SK-N-SH (cell line): Measurements from ENCODE around the gene DENND2C. TPM values are rescaled to one million over a fixed set of nuclear protein-coding genes. Genes with fewer than 3 reads are reported as not detected.

Experiments
- CTCF ChIA-PET: fragments of 300-600, 350-600 bp; formaldehyde crosslinking; extraction: SDS; loops from one replicate; lab custom pipeline; 2021; lab: Yijun Ruan, JAX
- POLR2A ChIA-PET: fragments of 350-600 bp; sonication (Branson Sonifier 250); formaldehyde crosslinking; extraction: SDS; loops from one replicate; lab custom pipeline; 2020; ENCODE audit warnings: antibody characterized with exemption, inconsistent platforms; lab: Yijun Ruan, JAX
- DNase-seq: peaks from one replicate; pipeline ENCODE4 v3.0.0; 2012
- H2AFZ ChIP-seq: fragments of 200-600 bp; sonication (generic); 2 replicates; pipeline ENCODE4 v1.8.1; 2016; ENCODE audit warnings: antibody characterized with exemption, mild to moderate bottlenecking, low read depth
- H3F3A ChIP-seq: fragments of 200-600 bp; sonication (generic); replicated peaks from 2 replicates; pipeline ENCODE3; 2016; ENCODE audit warnings: antibody characterized with exemption, mild to moderate bottlenecking; ENCODE audit not compliant: insufficient read depth
- H3K27ac ChIP-seq, 2 experiments: fragments of 200-500 bp in 1 of 2; fragments of 200-600 bp in 1 of 2; sonication (Bioruptor generic) in 1 of 2; sonication (generic), shearing (Covaris generic) in 1 of 2; 2 replicates each; pipeline versions ENCODE4 v1.5.1 to v1.6.1; 2014 to 2016; ENCODE audit warnings: low read depth in 2 of 2, inconsistent platforms in 1 of 2, low read length in 1 of 2, mild to moderate bottlenecking in 1 of 2, mixed read lengths in 1 of 2
- H3K27me3 ChIP-seq: fragments of 200-600 bp; sonication (generic), shearing (Covaris generic); 2 replicates; pipeline ENCODE4 v1.6.1; 2016; ENCODE audit warnings: mixed run types; ENCODE audit not compliant: insufficient read depth
- H3K36me3 ChIP-seq, 2 experiments: fragments of 200-500 bp in 1 of 2; fragments of 200-600 bp in 1 of 2; sonication (Bioruptor generic) in 1 of 2; sonication (generic) in 1 of 2; replicated peaks in 1 of 2; 2 replicates each; pipeline versions ENCODE3 to v1.5.1; 2014 to 2016; ENCODE audit warnings: low read length in 1 of 2, mild to moderate bottlenecking in 1 of 2; ENCODE audit not compliant: insufficient read depth in 2 of 2, control insufficient read depth in 1 of 2
- H3K4me1 ChIP-seq, 2 experiments: fragments of 200-500 bp in 1 of 2; fragments of 200-600 bp in 1 of 2; sonication (Bioruptor generic) in 1 of 2; sonication (generic), shearing (Covaris generic) in 1 of 2; 2 replicates each; pipeline versions ENCODE4 v1.5.1 to v1.6.1; 2014 to 2016; ENCODE audit warnings: low read depth in 1 of 2, low read length in 1 of 2, mixed run types in 1 of 2; ENCODE audit not compliant: insufficient read depth in 2 of 2, control insufficient read depth in 1 of 2
- H3K4me2 ChIP-seq: fragments of 200-600 bp; sonication (generic), shearing (Covaris generic); 2 replicates; pipeline ENCODE4 v1.6.1; 2017; ENCODE audit warnings: mixed run types
- H3K4me3 ChIP-seq, 2 experiments: fragments of 200-500 bp in 1 of 2; fragments of 200-600 bp in 1 of 2; sonication (Bioruptor generic) in 1 of 2; sonication (generic), shearing (Covaris generic) in 1 of 2; 2 replicates each; pipeline versions ENCODE4 v1.5.1 to v1.8.1; 2014 to 2016; ENCODE audit warnings: low read depth in 2 of 2, inconsistent platforms in 1 of 2, low read length in 1 of 2, mild to moderate bottlenecking in 1 of 2, mixed read lengths in 1 of 2, moderate library complexity in 1 of 2
- H3K79me2 ChIP-seq: fragments of 200-600 bp; sonication (generic); 2 replicates; pipeline ENCODE4 v1.8.1; 2017; ENCODE audit warnings: mild to moderate bottlenecking; ENCODE audit not compliant: insufficient read depth
- H3K9ac ChIP-seq: fragments of 200-600 bp; sonication (generic); 2 replicates; pipeline ENCODE4 v1.6.1; 2017; ENCODE audit warnings: mixed run types
- H3K9me2 ChIP-seq: fragments of 200-600 bp; sonication (generic); 2 replicates; pipeline ENCODE4 v1.6.1; 2017; ENCODE audit warnings: mixed run types
- H3K9me3 ChIP-seq: fragments of 200-600 bp; sonication (generic); 2 replicates; pipeline ENCODE4 v1.6.1; 2017; ENCODE audit warnings: mixed run types, mild to moderate bottlenecking, moderate library complexity
- H4K20me1 ChIP-seq: fragments of 200-600 bp; sonication (generic); 2 replicates; pipeline ENCODE4 v1.6.1; 2017; ENCODE audit warnings: mild to moderate bottlenecking, mixed run types; ENCODE audit not compliant: insufficient read depth
- CHD2 ChIP-seq: fragments of 150-350 bp; IDR thresholded peaks from 2 replicates; pipeline ENCODE4 v1.6.1; 2018; ENCODE audit warnings: low read length; ENCODE audit not compliant: partially characterized antibody
- ELF1 ChIP-seq: IDR thresholded peaks from 2 replicates; pipeline ENCODE4 v1.4.0; 2012
- EP300 ChIP-seq, 2 experiments: IDR thresholded peaks; 2 replicates each; pipeline versions ENCODE4 v1.4.0 to v1.6.1; 2012; ENCODE audit warnings: borderline replicate concordance in 1 of 2, low read depth in 1 of 2, low read length in 1 of 2
- FOSL2 ChIP-seq: IDR thresholded peaks from 2 replicates; pipeline ENCODE4 v1.4.0; 2012; ENCODE audit warnings: low read depth, mild to moderate bottlenecking, moderate library complexity, borderline replicate concordance
- GATA2 ChIP-seq: sonication (generic); formaldehyde crosslinking; IDR thresholded peaks from 2 replicates; pipeline ENCODE4 v1.5.0; 2020; ENCODE audit warnings: mild to moderate bottlenecking, missing genetic modification reagents
- JUND ChIP-seq: IDR thresholded peaks from 2 replicates; pipeline ENCODE4 v1.4.0; 2012
- MAX ChIP-seq: IDR thresholded peaks from 2 replicates; pipeline ENCODE4 v1.4.0; 2012; ENCODE audit warnings: low read depth
- MXI1 ChIP-seq: IDR thresholded peaks from 2 replicates; pipeline ENCODE4 v1.6.1; 2012; ENCODE audit warnings: mild to moderate bottlenecking, low read depth, low read length, improper control_type of control experiment
- POLR2AphosphoS5 ChIP-seq: IDR thresholded peaks from 2 replicates; pipeline ENCODE4 v1.6.1; 2012; ENCODE audit warnings: low read depth, low read length
- RAD21 ChIP-seq: IDR thresholded peaks from 2 replicates; pipeline ENCODE4 v1.6.1; 2012; ENCODE audit warnings: mild to moderate bottlenecking, low read length
- SMC3 ChIP-seq: IDR thresholded peaks from 2 replicates; pipeline ENCODE4 v1.6.1; 2012; ENCODE audit warnings: low read depth, low read length, improper control_type of control experiment
- TAF1 ChIP-seq: IDR thresholded peaks from 2 replicates; pipeline ENCODE4 v1.6.1; 2012; ENCODE audit warnings: low read depth, mild to moderate bottlenecking, low read length, moderate library complexity, borderline replicate concordance
- TCF12 ChIP-seq: IDR thresholded peaks from 2 replicates; pipeline ENCODE4 v1.4.0; 2012
- WGBS: methylation state at CpG from one replicate; pipeline ENCODE4 v1.1.6; 2017; ENCODE audit warnings: low lambda C conversion rate; 5-methylcytosine and 5-hydroxymethylcytosine counted together
- polyA plus RNA-seq, 3 experiments: library from polyadenylated mRNA; depleted of rRNA; stranded (reverse); fragments of >200 nt; gene quantifications; 2 replicates each; pipeline ENCODE4 v1.2.3, GENCODE V29; 2012
- TF ChIP-seq, protein P1 (sequence below): IDR thresholded peaks from 2 replicates; pipeline ENCODE4; 2012
- TF ChIP-seq, protein P2 (sequence below): fragments of 150-350 bp; IDR thresholded peaks from 2 replicates; pipeline ENCODE4 v1.6.1; 2016; ENCODE audit warnings: mild to moderate bottlenecking, low read depth, low read length
- TF ChIP-seq, protein P3 (sequence below): IDR thresholded peaks from 2 replicates; pipeline ENCODE4 v1.4.0; 2012; ENCODE audit warnings: low read depth, borderline replicate concordance

The DENND2C gene
- polyA plus RNA-seq, 1 of the 3 experiments (the other 2 are of a cell fraction): 0.03 TPM

- Histone ChIP-seq H3K9me2 (no peaks in the 10 kb centered on the region; the same call in 1 of the 2 replicates), H3K27me3 (no peaks in the 10 kb centered on the region), H3K4me2 (no peak overlapping the region), H3K27ac (no peak overlapping the region), H3K79me2 (no peaks in the 10 kb centered on the region), H3K36me3 (no peaks in the 10 kb centered on the region), H3K9ac (no peak overlapping the region), H4K20me1 (no peaks in the 10 kb centered on the region), H3F3A (no peaks in the 10 kb centered on the region), H3K4me3 (no peak overlapping the region), H3K4me1 (no peaks in the 10 kb centered on the region), H2AFZ (no peak overlapping the region), H3K9me3 (no peaks in the 10 kb centered on the region)
- ChIA-PET POLR2A (no interaction called here), CTCF (no interaction called here)
- WGBS: 42% methylated on average over 2 of the region's 2 CpGs
- DNase-seq: no peak
- TF ChIP-seq JUND: no peak
- no peak for TF ChIP-seq RAD21
- TF ChIP-seq ELF1: no peak
- TF ChIP-seq GATA2 (CRISPR knock-in tag): no peak
- TF ChIP-seq, protein P1, sequence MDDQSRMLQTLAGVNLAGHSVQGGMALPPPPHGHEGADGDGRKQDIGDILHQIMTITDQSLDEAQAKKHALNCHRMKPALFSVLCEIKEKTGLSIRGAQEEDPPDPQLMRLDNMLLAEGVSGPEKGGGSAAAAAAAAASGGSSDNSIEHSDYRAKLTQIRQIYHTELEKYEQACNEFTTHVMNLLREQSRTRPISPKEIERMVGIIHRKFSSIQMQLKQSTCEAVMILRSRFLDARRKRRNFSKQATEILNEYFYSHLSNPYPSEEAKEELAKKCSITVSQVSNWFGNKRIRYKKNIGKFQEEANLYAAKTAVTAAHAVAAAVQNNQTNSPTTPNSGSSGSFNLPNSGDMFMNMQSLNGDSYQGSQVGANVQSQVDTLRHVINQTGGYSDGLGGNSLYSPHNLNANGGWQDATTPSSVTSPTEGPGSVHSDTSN: no peak
- TF ChIP-seq, protein P2, sequence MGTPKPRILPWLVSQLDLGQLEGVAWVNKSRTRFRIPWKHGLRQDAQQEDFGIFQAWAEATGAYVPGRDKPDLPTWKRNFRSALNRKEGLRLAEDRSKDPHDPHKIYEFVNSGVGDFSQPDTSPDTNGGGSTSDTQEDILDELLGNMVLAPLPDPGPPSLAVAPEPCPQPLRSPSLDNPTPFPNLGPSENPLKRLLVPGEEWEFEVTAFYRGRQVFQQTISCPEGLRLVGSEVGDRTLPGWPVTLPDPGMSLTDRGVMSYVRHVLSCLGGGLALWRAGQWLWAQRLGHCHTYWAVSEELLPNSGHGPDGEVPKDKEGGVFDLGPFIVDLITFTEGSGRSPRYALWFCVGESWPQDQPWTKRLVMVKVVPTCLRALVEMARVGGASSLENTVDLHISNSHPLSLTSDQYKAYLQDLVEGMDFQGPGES: no peak
- TF ChIP-seq POLR2AphosphoS5: no peak
- TF ChIP-seq TAF1: no peak
- TF ChIP-seq MXI1: no peak
- TF ChIP-seq CHD2: no peak
- TF ChIP-seq, protein P3, sequence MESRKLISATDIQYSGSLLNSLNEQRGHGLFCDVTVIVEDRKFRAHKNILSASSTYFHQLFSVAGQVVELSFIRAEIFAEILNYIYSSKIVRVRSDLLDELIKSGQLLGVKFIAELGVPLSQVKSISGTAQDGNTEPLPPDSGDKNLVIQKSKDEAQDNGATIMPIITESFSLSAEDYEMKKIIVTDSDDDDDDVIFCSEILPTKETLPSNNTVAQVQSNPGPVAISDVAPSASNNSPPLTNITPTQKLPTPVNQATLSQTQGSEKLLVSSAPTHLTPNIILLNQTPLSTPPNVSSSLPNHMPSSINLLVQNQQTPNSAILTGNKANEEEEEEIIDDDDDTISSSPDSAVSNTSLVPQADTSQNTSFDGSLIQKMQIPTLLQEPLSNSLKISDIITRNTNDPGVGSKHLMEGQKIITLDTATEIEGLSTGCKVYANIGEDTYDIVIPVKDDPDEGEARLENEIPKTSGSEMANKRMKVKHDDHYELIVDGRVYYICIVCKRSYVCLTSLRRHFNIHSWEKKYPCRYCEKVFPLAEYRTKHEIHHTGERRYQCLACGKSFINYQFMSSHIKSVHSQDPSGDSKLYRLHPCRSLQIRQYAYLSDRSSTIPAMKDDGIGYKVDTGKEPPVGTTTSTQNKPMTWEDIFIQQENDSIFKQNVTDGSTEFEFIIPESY: no peak
- TF ChIP-seq FOSL2: no peak
- no peak for TF ChIP-seq TCF12
- TF ChIP-seq SMC3: no peak
- TF ChIP-seq MAX: no peak
- TF ChIP-seq EP300 (IDR thresholded peaks at IDR 0.05; ENCODE audit: borderline replicate concordance in 1 of 2, low read depth in 1 of 2, low read length in 1 of 2): no peak
Measured at GRCh38 chr1:114588196-114588689, 81.6 kb downstream of the DENND2C start.
